Glutamatergic neuron (in vitro differentiated cells): ENCODE data around the gene MAP3K5. TPM values are rescaled to one million over a fixed set of nuclear protein-coding genes. Genes with fewer than 3 reads are reported as not detected.
A peak's percentile ranks its signal among the peaks of the same experiment; 100 is the strongest.

Experiments used
- DNase-seq: peaks from one replicate; pipeline ENCODE4 v3.0.0; 2022
- H3K27ac Mint-ChIP-seq: one replicate; pipeline ENCODE4 v1.8.0; 2020; ENCODE audit warnings: mild to moderate bottlenecking, mixed read lengths, inconsistent platforms; ENCODE audit not compliant: unreplicated experiment
- H3K27me3 Mint-ChIP-seq: one replicate; pipeline ENCODE4 v1.8.0; 2020; ENCODE audit warnings: mild to moderate bottlenecking, moderate library complexity, mixed read lengths, inconsistent platforms; ENCODE audit not compliant: unreplicated experiment
- H3K36me3 Mint-ChIP-seq: one replicate; pipeline ENCODE4 v1.8.0; 2020; ENCODE audit warnings: mild to moderate bottlenecking, mixed read lengths, inconsistent platforms; ENCODE audit not compliant: unreplicated experiment
- H3K4me1 Mint-ChIP-seq: one replicate; pipeline ENCODE4 v1.8.0; 2020; ENCODE audit warnings: mild to moderate bottlenecking, low read depth, mixed read lengths, inconsistent platforms; ENCODE audit not compliant: unreplicated experiment
- H3K4me3 Mint-ChIP-seq: one replicate; pipeline ENCODE4 v1.8.0; 2020; ENCODE audit warnings: mild to moderate bottlenecking, mixed read lengths, inconsistent platforms; ENCODE audit not compliant: unreplicated experiment
- H3K9me3 Mint-ChIP-seq: one replicate; pipeline ENCODE4 v1.8.0; 2020; ENCODE audit warnings: mild to moderate bottlenecking, moderate library complexity, mixed read lengths, inconsistent platforms; ENCODE audit not compliant: unreplicated experiment
- CTCF ChIP-seq: fragments of 200-600 bp; sonication (generic); IDR thresholded peaks from one replicate; pipeline ENCODE4 v1.5.0; 2021; ENCODE audit not compliant: partially characterized antibody, unreplicated experiment
- total RNA-seq: library from RNA; stranded (reverse); fragmentation: NEBNext Ultra II Directional; extraction: Animal tissue kit (Norgen Biotek cat#: 25700); gene quantifications from one replicate; pipeline ENCODE4 v1.2.1, GENCODE V29; 2021; ENCODE audit not compliant: unreplicated experiment

Gene MAP3K5
- total RNA-seq, 1 donor from 2014 or later: 0.66 TPM

DNA sequence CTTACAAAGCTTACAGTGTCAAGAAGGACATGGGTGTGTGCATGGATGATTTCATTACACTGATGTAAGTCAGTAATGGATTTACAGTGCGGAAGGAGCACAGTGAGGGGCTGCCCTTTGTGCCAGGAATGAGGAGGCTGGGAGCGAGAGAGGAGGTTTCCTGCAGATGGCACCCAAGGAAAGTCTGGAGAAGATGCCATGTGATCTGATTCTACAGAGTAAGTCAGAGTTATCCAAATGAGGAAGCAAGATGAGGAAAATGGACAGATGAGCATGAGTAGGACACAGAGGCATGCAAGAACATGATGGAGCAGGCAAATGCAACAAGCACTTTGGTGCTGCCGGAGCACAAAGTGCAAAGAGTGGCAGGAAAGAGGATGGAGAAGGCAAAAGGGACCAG, 271.8 kb downstream of the MAP3K5 start:
- Mint-ChIP-seq H3K36me3 (no peaks in the 10 kb centered on the region), H3K27me3 (peaks cover 6% of the 10 kb centered on the region), H3K4me1 (peaks cover 14% of the 10 kb centered on the region), H3K4me3 (peak overlapping the region; percentile 47), H3K9me3 (no peaks in the 10 kb centered on the region), H3K27ac (peak overlapping the region; percentile 54)
- DNase-seq: no peak
- no peak for TF ChIP-seq CTCF

DNA sequence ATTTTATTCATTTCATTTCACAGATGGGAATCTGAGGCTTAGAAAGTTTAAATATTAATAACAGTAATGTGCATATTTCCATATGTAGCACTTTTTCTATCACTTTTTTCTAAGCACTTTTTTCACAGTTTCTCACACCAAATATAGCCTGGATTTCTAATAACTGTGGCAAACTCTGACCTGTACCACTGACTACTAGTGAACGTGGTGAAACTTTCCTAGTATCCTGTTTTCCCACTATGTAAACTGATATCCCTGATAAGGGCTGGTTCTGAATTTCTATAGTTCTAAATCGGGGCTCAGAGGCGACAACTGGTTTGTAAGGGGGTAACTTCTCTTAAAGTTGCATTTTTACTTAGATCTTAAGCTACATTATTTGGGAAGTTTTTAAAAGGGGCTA, 274.7 kb downstream of the MAP3K5 start:
- Mint-ChIP-seq H3K36me3 (no peaks in the 10 kb centered on the region), H3K27me3 (peaks cover 6% of the 10 kb centered on the region), H3K4me1 (peaks cover 9% of the 10 kb centered on the region), H3K4me3 (no peak overlapping the region), H3K27ac (no peak overlapping the region), H3K9me3 (no peaks in the 10 kb centered on the region)
- no peak for TF ChIP-seq CTCF
- DNase-seq: no peak

DNA sequence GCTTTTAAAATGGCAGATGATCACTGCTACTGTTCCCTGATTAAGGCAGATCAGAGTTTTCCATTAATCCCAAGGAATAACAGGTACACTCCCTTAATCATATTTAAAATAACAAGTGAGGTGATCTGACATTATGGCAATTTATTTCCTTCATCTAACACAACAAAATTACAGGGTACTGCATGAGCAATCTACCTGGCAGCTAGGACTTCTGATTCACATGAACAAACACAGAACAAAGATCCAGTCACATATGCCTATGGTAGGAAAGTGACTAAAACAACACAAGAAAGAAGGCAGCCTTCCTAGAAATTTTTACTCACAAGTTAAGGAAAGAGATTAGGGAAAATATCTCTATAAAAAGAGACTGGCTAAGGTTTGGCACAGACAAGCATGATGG, 275.3 kb downstream of the MAP3K5 start:
- no peak for TF ChIP-seq CTCF
- Mint-ChIP-seq H3K4me1 (peaks cover 9% of the 10 kb centered on the region), H3K9me3 (no peaks in the 10 kb centered on the region), H3K4me3 (no peak overlapping the region), H3K27ac (no peak overlapping the region), H3K27me3 (peaks cover 6% of the 10 kb centered on the region), H3K36me3 (no peaks in the 10 kb centered on the region)
- DNase-seq: no peak

DNA sequence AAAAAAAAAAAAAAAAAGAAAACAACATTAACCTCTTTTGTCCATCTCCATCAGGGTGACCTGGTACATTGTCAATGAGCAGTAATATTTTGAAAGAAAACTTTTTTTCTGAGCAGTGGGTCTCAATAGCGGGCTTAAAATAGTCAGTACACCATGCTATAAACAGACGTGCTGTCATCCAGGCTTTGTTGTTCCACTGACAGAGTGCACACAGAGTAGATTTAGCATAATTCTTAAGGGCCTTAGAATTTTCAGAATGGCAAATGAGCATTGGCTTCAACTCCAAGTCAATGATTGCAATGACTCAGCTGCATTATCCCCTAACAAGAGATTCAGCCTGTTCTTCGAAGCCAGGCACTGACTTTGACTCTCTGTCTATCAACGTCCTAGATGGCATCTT, 277.7 kb downstream of the MAP3K5 start:
- Mint-ChIP-seq H3K27ac (no peak overlapping the region), H3K27me3 (no peaks in the 10 kb centered on the region), H3K9me3 (no peaks in the 10 kb centered on the region), H3K4me3 (no peak overlapping the region), H3K36me3 (no peaks in the 10 kb centered on the region), H3K4me1 (no peaks in the 10 kb centered on the region)
- no peak for TF ChIP-seq CTCF
- DNase-seq: no peak

DNA sequence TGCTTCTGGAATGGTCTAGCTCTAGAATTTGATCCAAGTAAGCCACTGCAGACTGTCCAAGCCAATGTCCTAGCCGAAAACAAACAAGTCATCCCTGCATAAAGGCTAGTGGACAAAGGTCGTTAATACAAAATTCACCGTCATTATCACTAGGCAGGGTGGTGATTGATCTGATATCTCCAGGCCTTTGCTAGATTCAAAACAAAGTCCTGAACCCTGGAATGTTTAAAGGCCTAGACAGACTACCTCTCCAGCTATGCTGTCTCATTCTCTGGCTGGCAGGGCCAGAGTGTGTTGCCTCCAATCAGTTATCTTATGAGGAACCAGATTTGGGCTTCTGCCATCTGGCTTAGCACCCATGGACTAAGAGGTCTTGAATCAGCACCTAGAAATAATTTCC, 280.4 kb downstream of the MAP3K5 start:
- H3K36me3 Mint-ChIP-seq: no peaks in the 10 kb centered on the region
- no peaks in the 10 kb centered on the region for H3K4me1 Mint-ChIP-seq
- H3K27ac Mint-ChIP-seq: no peak overlapping the region
- H3K4me3 Mint-ChIP-seq: no peak overlapping the region
- H3K9me3 Mint-ChIP-seq: no peaks in the 10 kb centered on the region
- H3K27me3 Mint-ChIP-seq: no peaks in the 10 kb centered on the region
- TF ChIP-seq CTCF: no peak
- DNase-seq: no peak
